ENCODE results near the gene APRT.

Gene APRT

DNA sequence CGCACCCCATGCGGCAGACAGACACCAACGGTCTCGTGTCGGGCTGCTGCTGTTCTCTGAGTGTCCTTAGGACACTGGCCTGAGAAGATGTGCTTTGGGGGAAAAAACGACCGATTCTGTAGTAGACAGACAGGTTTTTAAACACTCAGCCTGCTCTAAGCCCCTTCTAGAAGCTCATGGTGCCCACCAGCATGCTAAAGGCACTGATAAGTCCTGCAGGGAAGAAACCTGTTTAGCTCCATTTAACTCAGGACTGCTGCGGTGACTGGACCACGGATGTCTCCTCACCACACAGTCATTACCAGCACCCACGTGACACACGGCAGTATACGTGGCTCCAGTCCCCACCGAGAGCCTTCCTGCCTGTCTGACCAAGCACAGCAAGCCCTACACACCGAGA is 19.1 kb upstream of the APRT start:
- TF ChIP-seq, protein P1, sequence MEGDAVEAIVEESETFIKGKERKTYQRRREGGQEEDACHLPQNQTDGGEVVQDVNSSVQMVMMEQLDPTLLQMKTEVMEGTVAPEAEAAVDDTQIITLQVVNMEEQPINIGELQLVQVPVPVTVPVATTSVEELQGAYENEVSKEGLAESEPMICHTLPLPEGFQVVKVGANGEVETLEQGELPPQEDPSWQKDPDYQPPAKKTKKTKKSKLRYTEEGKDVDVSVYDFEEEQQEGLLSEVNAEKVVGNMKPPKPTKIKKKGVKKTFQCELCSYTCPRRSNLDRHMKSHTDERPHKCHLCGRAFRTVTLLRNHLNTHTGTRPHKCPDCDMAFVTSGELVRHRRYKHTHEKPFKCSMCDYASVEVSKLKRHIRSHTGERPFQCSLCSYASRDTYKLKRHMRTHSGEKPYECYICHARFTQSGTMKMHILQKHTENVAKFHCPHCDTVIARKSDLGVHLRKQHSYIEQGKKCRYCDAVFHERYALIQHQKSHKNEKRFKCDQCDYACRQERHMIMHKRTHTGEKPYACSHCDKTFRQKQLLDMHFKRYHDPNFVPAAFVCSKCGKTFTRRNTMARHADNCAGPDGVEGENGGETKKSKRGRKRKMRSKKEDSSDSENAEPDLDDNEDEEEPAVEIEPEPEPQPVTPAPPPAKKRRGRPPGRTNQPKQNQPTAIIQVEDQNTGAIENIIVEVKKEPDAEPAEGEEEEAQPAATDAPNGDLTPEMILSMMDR (conservative IDR thresholded peaks at IDR 0.05; ENCODE audit: low read depth, low read length) = no peak
- no peak overlapping the region for H3K4me3 ChIP-seq (ENCODE audit: low read length)
- DNase-seq (ENCODE audit: low read depth) = no peak

DNA sequence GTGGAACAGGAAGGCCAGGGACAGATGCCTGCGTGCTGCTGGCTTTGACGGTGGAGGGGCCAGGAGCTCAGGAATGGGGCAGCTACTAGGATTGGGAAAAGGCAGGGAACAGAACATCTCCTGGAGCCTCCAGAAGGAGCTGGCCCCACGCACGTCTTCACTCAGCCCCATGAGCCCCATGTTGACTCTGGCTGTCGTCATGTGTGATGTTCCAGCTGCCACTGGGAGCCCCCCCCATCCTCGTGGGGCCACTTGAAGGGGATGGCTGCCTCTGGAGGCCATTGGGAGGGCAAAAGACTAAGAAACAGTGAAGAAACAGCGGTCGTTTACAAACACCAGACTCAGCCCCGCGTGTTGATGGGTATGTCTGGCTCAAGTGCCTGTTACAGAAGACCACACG is 18.5 kb upstream of the APRT start:
- no peak overlapping the region for H3K4me3 ChIP-seq (ENCODE audit: low read length)
- TF ChIP-seq, protein P1 (conservative IDR thresholded peaks at IDR 0.05; ENCODE audit: low read depth, low read length) = no peak
- DNase-seq (ENCODE audit: low read depth) = no peak

DNA sequence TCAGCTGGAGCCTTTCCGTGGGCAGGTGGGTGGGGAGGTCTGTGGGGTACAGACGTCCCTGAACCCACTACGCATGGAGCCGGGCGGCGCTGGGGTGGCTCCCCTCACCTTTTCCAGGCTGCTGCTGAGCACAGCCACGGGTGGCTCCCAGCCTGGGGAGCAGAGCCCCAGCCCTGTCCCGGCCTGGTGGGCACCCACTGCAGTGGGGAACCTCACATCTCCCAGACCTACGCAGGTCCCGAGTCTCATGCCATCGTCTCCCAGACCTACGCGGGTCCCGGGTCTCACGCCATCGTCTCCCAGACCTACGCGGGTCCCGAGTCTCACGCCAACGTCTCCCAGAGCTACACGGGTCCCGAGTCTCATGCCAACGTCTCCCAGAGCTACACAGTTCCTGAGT is 17.0 kb upstream of the APRT start:
- no peak for DNase-seq (ENCODE audit: low read depth)
- H3K4me3 ChIP-seq (ENCODE audit: low read length) = no peak overlapping the region
- TF ChIP-seq, protein P1 (conservative IDR thresholded peaks at IDR 0.05; ENCODE audit: low read depth, low read length) = no peak

DNA sequence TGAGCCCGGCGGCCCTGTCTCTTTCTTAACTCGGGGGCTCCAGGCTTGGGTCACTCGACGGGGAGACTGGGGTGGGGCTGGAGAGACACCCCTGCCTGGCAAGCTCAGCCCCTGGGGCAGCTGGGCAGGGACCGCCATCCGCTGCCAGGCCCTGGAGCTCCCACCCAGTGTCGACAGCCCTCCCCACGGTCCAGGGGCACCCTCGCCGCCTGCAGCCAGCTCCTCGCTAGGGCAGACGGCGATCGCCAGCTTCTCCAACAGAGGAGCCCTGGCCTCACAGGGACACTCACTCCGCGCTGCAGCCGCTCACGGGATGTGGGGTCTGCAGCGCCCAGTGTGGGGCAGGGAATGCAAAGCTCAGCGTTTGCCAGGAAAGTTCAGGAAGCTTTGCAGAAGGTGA is 16.0 kb upstream of the APRT start:
- H3K4me3 ChIP-seq (ENCODE audit: low read length) = no peak overlapping the region
- DNase-seq (ENCODE audit: low read depth) = no peak
- TF ChIP-seq, protein P1 (conservative IDR thresholded peaks at IDR 0.05; ENCODE audit: low read depth, low read length) = no peak

DNA sequence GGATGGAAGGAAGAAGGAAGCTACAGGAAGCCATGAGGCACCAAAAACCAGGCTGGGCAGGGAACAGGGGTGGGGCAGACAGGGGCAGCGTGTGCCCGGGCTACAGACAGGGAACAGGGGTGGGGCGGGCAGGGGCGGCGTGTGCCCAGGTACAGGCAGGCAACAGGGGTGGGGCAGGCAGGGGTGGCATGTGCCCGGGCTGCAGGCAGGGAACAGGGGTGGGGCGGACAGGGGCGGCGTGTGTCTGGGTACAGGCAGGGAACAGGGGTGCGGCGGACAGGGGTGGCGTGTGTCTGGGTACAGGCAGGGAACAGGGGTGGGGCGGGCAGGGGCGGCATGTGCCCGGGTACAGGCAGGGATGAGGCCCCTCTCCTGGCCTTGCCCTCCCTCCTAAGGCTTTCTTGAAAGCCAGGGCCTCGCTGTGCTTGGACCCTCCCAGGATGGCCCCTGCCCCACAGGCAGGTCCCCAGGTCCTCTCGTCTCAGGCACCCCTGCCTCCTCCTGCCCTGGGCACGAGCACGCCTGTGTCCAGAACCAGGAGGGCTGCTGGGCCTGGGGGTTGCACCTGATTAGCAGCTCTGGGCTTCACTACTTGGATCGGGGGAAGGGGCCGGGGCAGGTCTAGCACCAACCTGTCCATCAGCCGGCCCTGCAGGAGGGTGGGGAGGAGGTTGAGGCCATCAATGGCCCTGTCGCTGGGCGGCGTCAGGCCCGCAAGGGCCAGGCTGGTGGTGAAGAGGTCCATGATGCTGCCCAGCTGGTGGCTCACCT is 14.5 kb upstream of the APRT start:
- H3K4me3 ChIP-seq (ENCODE audit: low read length) = no peak overlapping the region
- no peak for DNase-seq (ENCODE audit: low read depth)
- TF ChIP-seq, protein P1 (conservative IDR thresholded peaks at IDR 0.05; ENCODE audit: low read depth, low read length) = no peak

DNA sequence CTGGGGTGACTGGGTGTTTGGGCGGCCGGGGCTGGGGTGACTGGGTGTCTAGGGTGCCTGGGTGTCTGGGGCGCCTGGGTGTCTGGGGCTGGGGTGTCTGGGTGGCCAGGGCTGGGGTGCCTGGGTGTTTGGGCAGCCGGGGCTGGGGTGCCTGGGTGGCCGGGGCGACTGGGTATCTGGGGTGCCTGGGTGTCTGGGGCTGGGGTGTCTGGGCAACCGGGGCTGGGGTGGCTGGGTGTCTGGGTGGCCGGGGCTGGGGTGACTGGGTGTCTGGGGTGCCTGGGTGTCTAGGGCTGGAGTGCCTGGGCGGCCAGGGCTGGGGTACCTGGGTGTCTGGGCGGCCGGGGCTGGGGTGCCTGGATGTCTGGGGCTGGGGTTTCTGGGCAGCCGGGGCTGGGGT is 13.4 kb upstream of the APRT start:
- DNase-seq (ENCODE audit: low read depth) = no peak
- no peak overlapping the region for H3K4me3 ChIP-seq (ENCODE audit: low read length)
- TF ChIP-seq, protein P1 (conservative IDR thresholded peaks at IDR 0.05; ENCODE audit: low read depth, low read length) = no peak
